ENCODE data around the gene TMEM125.

The TMEM125 gene

GRCh38 chr1:43238085-43238484 lies 31.7 kb upstream of the TMEM125 start:
- peak; percentile 96 for TF ChIP-seq RAD21 (IDR thresholded peaks at IDR 0.05; ENCODE audit: low read depth)
- TF ChIP-seq MAX (IDR thresholded peaks at IDR 0.05): no peak

DNA sequence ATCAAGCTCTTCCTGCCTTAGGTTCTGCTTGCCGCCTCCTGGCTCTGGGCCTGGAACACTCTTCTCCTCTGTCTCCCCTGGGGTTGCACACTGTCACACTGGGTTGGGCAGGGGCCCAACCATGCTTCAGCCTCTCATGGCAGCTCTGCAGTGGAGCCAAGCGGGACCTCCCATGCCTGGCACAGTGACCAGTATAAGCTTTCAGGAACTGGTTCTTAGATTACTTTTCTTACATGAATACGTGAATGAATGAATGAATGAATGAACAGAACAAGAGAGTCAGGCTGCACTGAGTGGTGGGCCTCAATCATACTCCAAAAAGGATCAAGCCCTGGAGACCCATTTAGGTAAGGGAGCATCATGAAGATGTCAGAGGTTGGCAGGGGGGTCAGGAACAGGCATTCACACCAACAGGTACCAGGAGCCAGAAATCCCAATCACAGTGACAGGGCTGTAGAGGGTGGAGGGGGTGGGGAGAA lies 30.8 kb upstream of the TMEM125 start:
- TF ChIP-seq EP300 (IDR thresholded peaks at IDR 0.05; ENCODE audit: borderline replicate concordance): no peak
- TF ChIP-seq YY1 (IDR thresholded peaks at IDR 0.05; ENCODE audit: low read depth): no peak

DNA sequence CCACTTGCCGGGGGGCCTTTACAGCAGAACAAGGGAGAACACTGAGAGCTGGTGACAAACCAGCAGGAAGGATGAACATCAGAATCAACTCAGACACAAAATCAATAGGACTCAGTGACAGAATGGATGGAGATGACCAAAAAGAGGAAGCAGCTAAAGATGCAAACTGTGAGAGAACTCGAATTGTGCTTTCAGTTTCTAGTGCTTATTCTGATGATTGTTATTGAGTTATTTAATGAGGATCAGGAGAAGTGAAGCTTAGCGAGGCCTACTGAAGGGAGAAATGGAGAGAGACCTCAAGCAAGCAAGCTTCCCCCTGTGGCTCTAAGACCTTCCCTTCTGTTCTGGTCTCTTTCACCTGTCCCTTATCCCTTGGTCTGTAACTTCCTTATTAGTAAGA lies 30.3 kb upstream of the TMEM125 start:
- TF ChIP-seq MAX (IDR thresholded peaks at IDR 0.05): no peak
- no peak for TF ChIP-seq FOXM1 (IDR thresholded peaks at IDR 0.05; ENCODE audit: borderline replicate concordance, low read depth)
- no peak for TF ChIP-seq EP300 (IDR thresholded peaks at IDR 0.05; ENCODE audit: borderline replicate concordance)
- no peak for TF ChIP-seq CEBPB (IDR thresholded peaks at IDR 0.05)
- TF ChIP-seq CREB1 (IDR thresholded peaks at IDR 0.05; ENCODE audit: low read depth): no peak
- TF ChIP-seq EGR1 (IDR thresholded peaks at IDR 0.05): no peak
- no peak for TF ChIP-seq YY1 (IDR thresholded peaks at IDR 0.05; ENCODE audit: low read depth)
- no peak for TF ChIP-seq RAD21 (IDR thresholded peaks at IDR 0.05; ENCODE audit: low read depth)
- TF ChIP-seq NFIC (IDR thresholded peaks at IDR 0.05): no peak
- TF ChIP-seq TCF12 (IDR thresholded peaks at IDR 0.05; ENCODE audit: low read depth): no peak
- TF ChIP-seq, protein P1, sequence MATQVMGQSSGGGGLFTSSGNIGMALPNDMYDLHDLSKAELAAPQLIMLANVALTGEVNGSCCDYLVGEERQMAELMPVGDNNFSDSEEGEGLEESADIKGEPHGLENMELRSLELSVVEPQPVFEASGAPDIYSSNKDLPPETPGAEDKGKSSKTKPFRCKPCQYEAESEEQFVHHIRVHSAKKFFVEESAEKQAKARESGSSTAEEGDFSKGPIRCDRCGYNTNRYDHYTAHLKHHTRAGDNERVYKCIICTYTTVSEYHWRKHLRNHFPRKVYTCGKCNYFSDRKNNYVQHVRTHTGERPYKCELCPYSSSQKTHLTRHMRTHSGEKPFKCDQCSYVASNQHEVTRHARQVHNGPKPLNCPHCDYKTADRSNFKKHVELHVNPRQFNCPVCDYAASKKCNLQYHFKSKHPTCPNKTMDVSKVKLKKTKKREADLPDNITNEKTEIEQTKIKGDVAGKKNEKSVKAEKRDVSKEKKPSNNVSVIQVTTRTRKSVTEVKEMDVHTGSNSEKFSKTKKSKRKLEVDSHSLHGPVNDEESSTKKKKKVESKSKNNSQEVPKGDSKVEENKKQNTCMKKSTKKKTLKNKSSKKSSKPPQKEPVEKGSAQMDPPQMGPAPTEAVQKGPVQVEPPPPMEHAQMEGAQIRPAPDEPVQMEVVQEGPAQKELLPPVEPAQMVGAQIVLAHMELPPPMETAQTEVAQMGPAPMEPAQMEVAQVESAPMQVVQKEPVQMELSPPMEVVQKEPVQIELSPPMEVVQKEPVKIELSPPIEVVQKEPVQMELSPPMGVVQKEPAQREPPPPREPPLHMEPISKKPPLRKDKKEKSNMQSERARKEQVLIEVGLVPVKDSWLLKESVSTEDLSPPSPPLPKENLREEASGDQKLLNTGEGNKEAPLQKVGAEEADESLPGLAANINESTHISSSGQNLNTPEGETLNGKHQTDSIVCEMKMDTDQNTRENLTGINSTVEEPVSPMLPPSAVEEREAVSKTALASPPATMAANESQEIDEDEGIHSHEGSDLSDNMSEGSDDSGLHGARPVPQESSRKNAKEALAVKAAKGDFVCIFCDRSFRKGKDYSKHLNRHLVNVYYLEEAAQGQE (IDR thresholded peaks at IDR 0.05; ENCODE audit: low read depth): no peak
- no peak for TF ChIP-seq TAF1 (IDR thresholded peaks at IDR 0.05; ENCODE audit: low read depth)
- no peak for TF ChIP-seq ZBTB7A (IDR thresholded peaks at IDR 0.05; ENCODE audit: low read depth)
- no peak for TF ChIP-seq TEAD4 (IDR thresholded peaks at IDR 0.05)
- no peak for TF ChIP-seq USF1 (IDR thresholded peaks at IDR 0.05)

DNA sequence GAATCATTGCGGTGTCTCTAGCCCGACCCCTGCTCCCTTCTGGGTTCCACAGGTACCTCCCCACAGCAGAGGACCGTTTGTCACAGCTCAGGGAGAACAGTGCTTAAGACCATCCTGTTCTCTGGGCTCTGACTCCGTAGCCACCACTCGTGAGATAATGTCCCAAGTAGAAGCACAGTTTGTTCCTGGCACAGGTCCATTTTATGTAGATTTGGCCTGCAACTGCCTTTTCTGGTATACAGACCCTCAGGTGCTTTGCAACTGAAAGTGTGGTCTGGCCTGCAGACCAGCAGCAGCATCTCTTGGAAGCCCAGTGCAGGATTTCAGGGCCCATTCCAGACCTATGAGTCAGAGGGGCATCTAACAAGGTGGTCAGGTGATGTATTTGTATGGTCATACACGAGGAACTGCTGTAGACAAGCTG lies 28.4 kb upstream of the TMEM125 start:
- TF ChIP-seq EGR1 (IDR thresholded peaks at IDR 0.05) (no peak), ZBTB7A (IDR thresholded peaks at IDR 0.05; ENCODE audit: low read depth) (no peak), USF1 (IDR thresholded peaks at IDR 0.05) (peak; percentile 48), RAD21 (IDR thresholded peaks at IDR 0.05; ENCODE audit: low read depth) (no peak), TEAD4 (IDR thresholded peaks at IDR 0.05) (no peak; the same call in 1 of the 2 replicates)
- TF ChIP-seq, protein P1 (IDR thresholded peaks at IDR 0.05; ENCODE audit: low read depth): no peak

- no peak for TF ChIP-seq RAD21 (IDR thresholded peaks at IDR 0.05; ENCODE audit: low read depth)
- TF ChIP-seq CREB1 (IDR thresholded peaks at IDR 0.05; ENCODE audit: low read depth): no peak
- no peak for TF ChIP-seq EP300 (IDR thresholded peaks at IDR 0.05; ENCODE audit: borderline replicate concordance)
- no peak for TF ChIP-seq TCF12 (IDR thresholded peaks at IDR 0.05; ENCODE audit: low read depth)
- no peak for TF ChIP-seq EGR1 (IDR thresholded peaks at IDR 0.05)
- TF ChIP-seq, protein P1 (IDR thresholded peaks at IDR 0.05; ENCODE audit: low read depth): no peak
- no peak for TF ChIP-seq TAF1 (IDR thresholded peaks at IDR 0.05; ENCODE audit: low read depth)
- no peak for TF ChIP-seq MAX (IDR thresholded peaks at IDR 0.05)
- TF ChIP-seq CEBPB (IDR thresholded peaks at IDR 0.05): no peak
- no peak for TF ChIP-seq TEAD4 (IDR thresholded peaks at IDR 0.05)
- TF ChIP-seq ZBTB7A (IDR thresholded peaks at IDR 0.05; ENCODE audit: low read depth): no peak
- no peak for TF ChIP-seq FOXM1 (IDR thresholded peaks at IDR 0.05; ENCODE audit: borderline replicate concordance, low read depth)
- TF ChIP-seq YY1 (IDR thresholded peaks at IDR 0.05; ENCODE audit: low read depth): no peak
- no peak for TF ChIP-seq USF1 (IDR thresholded peaks at IDR 0.05)
- no peak for TF ChIP-seq NFIC (IDR thresholded peaks at IDR 0.05)
Observed at GRCh38 chr1:43243299-43243698, 26.5 kb upstream of the TMEM125 start.
